ENCODE data around the gene FBXL13.
"Not testable (repeated sequence)": the region's sequence is repeated elsewhere in the genome, so short reads cannot be mapped to it uniquely, and the experiment has no call there.

The FBXL13 gene

GRCh38 chr7:103074519-103075336 is at the start of gene FBXL13, which contains the start of gene ARMC10:
TSS of gene FBXL13 (minus strand) at chr7:103074796.
TSS of gene ARMC10 (plus strand) at chr7:103075140. CDS start at chr7:103075273, 133 bp downstream.
- peak; percentile 86 for DNase-seq (ENCODE audit: low read depth)

GRCh38 chr7:103123529-103123928 is 48.9 kb upstream of the FBXL13 start:
- no peak for DNase-seq (ENCODE audit: low read depth)

- DNase-seq (ENCODE audit: low read depth), result no peak
These were observed 47.0 kb upstream of the FBXL13 start for GRCh38 chr7:103121641-103122040.

- DNase-seq (ENCODE audit: low read depth), result no peak
These were observed 45.8 kb upstream of the FBXL13 start for GRCh38 chr7:103120362-103120761.

GRCh38 chr7:103119791-103120291 is 45.2 kb upstream of the FBXL13 start:
- no peak for DNase-seq (ENCODE audit: low read depth)

- DNase-seq (ENCODE audit: low read depth), result no peak
These were observed 42.9 kb upstream of the FBXL13 start for GRCh38 chr7:103117465-103117864.

GRCh38 chr7:103116991-103117390 is 42.4 kb upstream of the FBXL13 start:
- no peak for DNase-seq (ENCODE audit: low read depth)

GRCh38 chr7:103116511-103116910 is 41.9 kb upstream of the FBXL13 start:
- no peak for DNase-seq (ENCODE audit: low read depth)

- DNase-seq (ENCODE audit: low read depth), result no peak
These were observed 41.2 kb upstream of the FBXL13 start for GRCh38 chr7:103115771-103116170.

- no peak for DNase-seq (ENCODE audit: low read depth)
These were observed 40.0 kb upstream of the FBXL13 start for GRCh38 chr7:103114576-103115008.

- DNase-seq (ENCODE audit: low read depth), result no peak
These were observed 38.6 kb upstream of the FBXL13 start for GRCh38 chr7:103113164-103113563.

GRCh38 chr7:103106703-103107070 is 32.1 kb upstream of the FBXL13 start:
- not testable (repeated sequence) for DNase-seq (ENCODE audit: low read depth)

GRCh38 chr7:103106005-103106702 is 31.6 kb upstream of the FBXL13 start:
- DNase-seq (ENCODE audit: low read depth), result no peak

- DNase-seq (ENCODE audit: low read depth), result no peak
These were observed 26.9 kb upstream of the FBXL13 start for GRCh38 chr7:103101543-103101942.

- DNase-seq (ENCODE audit: low read depth), result no peak
These were observed 25.8 kb upstream of the FBXL13 start for GRCh38 chr7:103100348-103100747.

GRCh38 chr7:103097041-103097440 is 22.4 kb upstream of the FBXL13 start:
- no peak for DNase-seq (ENCODE audit: low read depth)

GRCh38 chr7:103095558-103095957 is 21.0 kb upstream of the FBXL13 start:
- DNase-seq (ENCODE audit: low read depth), result not testable (repeated sequence)

GRCh38 chr7:103094102-103094501 is 19.5 kb upstream of the FBXL13 start:
- no peak for DNase-seq (ENCODE audit: low read depth)

GRCh38 chr7:103093429-103093828 is 18.8 kb upstream of the FBXL13 start:
- DNase-seq (ENCODE audit: low read depth), result no peak

- DNase-seq (ENCODE audit: low read depth), result not testable (repeated sequence)
These were observed 17.7 kb upstream of the FBXL13 start for GRCh38 chr7:103092321-103092720.

- DNase-seq (ENCODE audit: low read depth), result no peak
These were observed 8.6 kb upstream of the FBXL13 start for GRCh38 chr7:103083210-103083609.

GRCh38 chr7:103082497-103082896 is 7.9 kb upstream of the FBXL13 start:
- no peak for DNase-seq (ENCODE audit: low read depth)

GRCh38 chr7:103080923-103081322 is 6.3 kb upstream of the FBXL13 start:
- no peak for DNase-seq (ENCODE audit: low read depth)

Measured in T-helper 22 cell (primary cell).